HUES48 (cell line): ENCODE data around the gene PCDH7.
A peak's percentile ranks its signal among the peaks of the same experiment; 100 is the strongest.

Experiments
- H3K27ac ChIP-seq: one replicate; pipeline ENCODE4 v1.7.0; 2013; ENCODE audit warnings: low read depth, low read length, inconsistent platforms
- H3K27me3 ChIP-seq: 2 replicates; pipeline ENCODE4 v1.6.1; 2013; ENCODE audit warnings: mild to moderate bottlenecking, low read length; ENCODE audit not compliant: control insufficient read depth, insufficient read depth
- H3K36me3 ChIP-seq: 2 replicates; pipeline ENCODE4 v1.6.1; 2013; ENCODE audit warnings: low read length; ENCODE audit not compliant: control insufficient read depth, insufficient read depth
- H3K4me1 ChIP-seq: 2 replicates; pipeline ENCODE4 v1.6.1; 2013; ENCODE audit warnings: mild to moderate bottlenecking, low read length; ENCODE audit not compliant: control insufficient read depth, insufficient read depth
- H3K4me3 ChIP-seq: 2 replicates; pipeline ENCODE4 v1.5.1; 2013; ENCODE audit warnings: mild to moderate bottlenecking, low read depth, low read length
- H3K9ac ChIP-seq: 2 replicates; pipeline ENCODE4 v1.6.1; 2013; ENCODE audit warnings: mild to moderate bottlenecking, low read depth, low read length, moderate library complexity
- H3K9me3 ChIP-seq: 2 replicates; pipeline ENCODE4 v1.6.1; 2013; ENCODE audit warnings: low read length; ENCODE audit not compliant: control insufficient read depth, insufficient read depth

PCDH7 gene

DNA sequence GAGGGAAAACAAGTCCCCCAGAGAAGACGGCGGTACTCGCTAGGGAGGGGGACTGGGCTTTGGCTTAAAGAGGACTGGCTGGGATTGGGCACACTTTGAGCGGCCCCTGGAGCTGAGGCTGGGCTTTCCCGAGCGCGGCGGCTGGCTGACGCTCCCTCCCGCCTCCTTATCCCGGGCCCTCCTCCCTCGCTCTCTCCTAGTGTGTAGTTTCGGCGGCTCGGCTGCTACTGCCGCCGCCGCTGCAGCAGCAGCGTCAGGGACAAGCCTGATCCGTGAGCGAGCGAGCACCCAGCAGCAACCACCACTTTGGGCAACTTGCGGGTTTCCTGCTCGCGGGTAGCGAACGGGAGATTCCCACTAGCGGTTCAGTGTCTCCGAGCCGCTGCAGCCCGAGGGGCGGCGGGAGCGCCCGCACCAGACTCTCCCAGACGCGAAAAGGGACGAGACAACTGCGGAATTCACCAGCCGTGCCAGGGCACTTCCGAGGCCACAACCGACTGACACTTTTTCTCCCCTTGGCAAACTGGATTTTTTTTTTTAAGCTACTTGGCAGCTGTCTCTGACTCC, 632 bp upstream of the PCDH7 start:
- no peaks in the 10 kb centered on the region for H3K36me3 ChIP-seq
- no peaks in the 10 kb centered on the region for H3K9me3 ChIP-seq
- H3K27ac ChIP-seq, result peak overlapping the region; percentile 68
- peaks cover 46% of the 10 kb centered on the region for H3K27me3 ChIP-seq
- peak overlapping the region; percentile 95 for H3K4me3 ChIP-seq
- H3K9ac ChIP-seq, result peak overlapping the region; percentile 28; the same call in 1 of the 2 replicates
- peaks cover 24% of the 10 kb centered on the region for H3K4me1 ChIP-seq

DNA sequence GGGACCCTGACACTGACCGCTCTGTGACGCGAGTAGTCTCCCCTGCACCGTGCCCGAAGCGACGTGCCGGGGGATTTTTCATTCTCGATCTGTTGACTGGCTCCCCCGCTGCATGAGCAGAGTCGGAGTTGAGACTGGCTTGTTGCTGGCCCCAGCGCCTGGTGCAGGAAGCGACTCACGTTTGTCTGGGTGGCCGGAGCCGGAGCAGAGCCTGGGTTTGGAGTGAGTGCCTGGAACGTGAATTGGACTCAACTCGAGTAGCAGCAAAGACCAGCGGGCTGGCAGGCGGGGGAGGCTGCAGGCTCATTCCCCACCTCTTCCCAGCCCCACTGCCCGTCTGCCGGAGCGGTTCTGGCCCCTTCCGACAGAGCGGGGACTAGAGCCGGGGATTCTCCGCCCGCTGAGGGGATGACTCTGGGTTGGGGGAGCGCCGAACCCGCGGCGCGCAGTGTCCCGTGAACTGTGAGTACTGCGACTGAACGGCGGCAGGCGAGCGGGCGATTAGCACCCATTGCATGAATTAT, 554 bp downstream of the PCDH7 start:
- peak overlapping the region; percentile 95 for H3K4me3 ChIP-seq
- peaks cover 50% of the 10 kb centered on the region for H3K27me3 ChIP-seq
- H3K36me3 ChIP-seq, result no peaks in the 10 kb centered on the region
- H3K27ac ChIP-seq, result peak overlapping the region; percentile 68
- no peak overlapping the region for H3K9ac ChIP-seq
- H3K9me3 ChIP-seq, result no peaks in the 10 kb centered on the region
- peaks cover 33% of the 10 kb centered on the region for H3K4me1 ChIP-seq

DNA sequence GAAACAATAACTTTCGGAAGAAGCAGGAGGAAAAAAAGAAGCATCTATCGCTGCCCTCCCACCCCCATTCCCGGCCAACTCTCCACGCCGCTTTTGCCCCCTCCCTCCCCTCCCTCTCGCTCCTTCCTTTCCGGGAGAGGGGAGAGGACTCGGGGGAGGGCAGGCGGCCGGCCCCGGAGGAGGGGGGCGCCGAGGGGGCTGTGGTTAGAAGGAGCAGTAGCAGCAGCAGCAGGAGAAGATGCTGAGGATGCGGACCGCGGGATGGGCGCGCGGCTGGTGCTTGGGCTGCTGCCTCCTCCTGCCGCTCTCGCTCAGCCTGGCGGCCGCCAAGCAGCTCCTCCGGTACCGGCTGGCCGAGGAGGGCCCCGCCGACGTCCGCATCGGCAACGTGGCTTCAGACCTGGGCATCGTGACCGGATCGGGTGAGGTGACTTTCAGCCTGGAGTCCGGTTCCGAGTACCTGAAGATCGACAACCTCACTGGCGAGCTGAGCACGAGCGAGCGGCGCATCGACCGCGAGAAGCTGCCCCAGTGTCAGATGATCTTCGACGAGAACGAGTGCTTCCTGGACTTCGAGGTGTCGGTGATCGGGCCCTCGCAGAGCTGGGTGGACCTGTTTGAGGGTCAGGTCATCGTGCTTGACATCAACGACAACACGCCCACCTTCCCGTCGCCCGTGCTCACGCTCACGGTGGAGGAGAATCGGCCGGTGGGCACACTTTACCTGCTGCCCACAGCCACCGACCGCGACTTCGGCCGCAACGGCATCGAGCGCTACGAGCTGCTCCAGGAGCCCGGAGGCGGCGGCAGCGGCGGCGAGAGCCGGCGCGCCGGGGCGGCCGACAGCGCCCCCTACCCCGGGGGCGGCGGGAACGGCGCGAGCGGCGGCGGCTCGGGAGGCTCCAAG, 1.3 kb downstream of the PCDH7 start:
- Histone ChIP-seq H3K36me3 (no peaks in the 10 kb centered on the region), H3K9me3 (no peaks in the 10 kb centered on the region), H3K27ac (no peak overlapping the region), H3K4me1 (peaks cover 33% of the 10 kb centered on the region), H3K4me3 (peak overlapping the region; percentile 95), H3K27me3 (peaks cover 50% of the 10 kb centered on the region), H3K9ac (no peak overlapping the region; the same call in 1 of the 2 replicates)

DNA sequence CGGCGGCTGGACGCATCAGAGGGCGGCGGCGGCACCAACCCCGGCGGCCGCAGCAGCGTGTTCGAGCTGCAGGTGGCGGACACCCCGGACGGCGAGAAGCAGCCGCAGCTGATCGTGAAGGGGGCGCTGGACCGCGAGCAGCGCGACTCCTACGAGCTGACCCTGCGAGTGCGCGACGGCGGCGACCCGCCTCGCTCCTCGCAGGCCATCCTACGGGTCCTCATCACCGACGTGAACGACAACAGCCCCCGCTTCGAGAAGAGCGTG, 1.9 kb downstream of the PCDH7 start:
- Histone ChIP-seq H3K4me3 (peak overlapping the region; percentile 95), H3K9me3 (no peaks in the 10 kb centered on the region), H3K36me3 (no peaks in the 10 kb centered on the region), H3K9ac (no peak overlapping the region), H3K27ac (no peak overlapping the region), H3K27me3 (peaks cover 50% of the 10 kb centered on the region), H3K4me1 (peaks cover 37% of the 10 kb centered on the region)

DNA sequence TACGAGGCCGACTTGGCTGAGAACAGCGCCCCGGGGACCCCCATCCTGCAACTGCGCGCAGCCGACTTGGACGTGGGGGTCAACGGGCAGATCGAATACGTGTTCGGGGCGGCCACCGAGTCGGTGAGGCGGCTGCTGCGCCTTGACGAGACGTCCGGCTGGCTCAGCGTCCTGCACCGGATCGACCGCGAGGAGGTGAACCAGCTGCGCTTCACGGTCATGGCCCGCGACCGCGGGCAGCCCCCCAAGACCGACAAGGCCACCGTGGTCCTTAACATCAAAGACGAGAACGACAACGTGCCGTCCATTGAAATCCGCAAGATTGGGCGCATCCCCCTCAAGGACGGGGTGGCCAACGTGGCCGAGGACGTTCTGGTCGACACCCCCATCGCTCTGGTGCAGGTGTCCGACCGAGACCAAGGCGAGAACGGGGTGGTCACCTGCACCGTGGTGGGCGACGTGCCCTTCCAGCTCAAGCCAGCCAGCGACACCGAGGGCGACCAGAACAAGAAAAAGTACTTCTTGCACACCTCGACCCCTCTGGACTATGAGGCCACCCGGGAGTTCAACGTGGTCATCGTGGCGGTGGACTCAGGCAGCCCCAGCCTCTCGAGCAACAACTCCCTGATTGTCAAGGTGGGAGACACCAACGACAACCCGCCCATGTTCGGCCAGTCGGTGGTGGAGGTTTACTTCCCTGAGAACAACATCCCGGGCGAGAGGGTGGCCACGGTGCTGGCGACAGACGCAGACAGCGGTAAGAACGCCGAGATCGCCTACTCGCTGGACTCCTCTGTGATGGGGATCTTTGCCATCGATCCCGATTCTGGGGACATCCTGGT, 2.4 kb downstream of the PCDH7 start:
- Histone ChIP-seq H3K9me3 (no peaks in the 10 kb centered on the region), H3K4me3 (peak overlapping the region; percentile 95), H3K4me1 (peaks cover 42% of the 10 kb centered on the region), H3K36me3 (no peaks in the 10 kb centered on the region), H3K9ac (no peak overlapping the region), H3K27ac (no peak overlapping the region), H3K27me3 (peaks cover 50% of the 10 kb centered on the region)

DNA sequence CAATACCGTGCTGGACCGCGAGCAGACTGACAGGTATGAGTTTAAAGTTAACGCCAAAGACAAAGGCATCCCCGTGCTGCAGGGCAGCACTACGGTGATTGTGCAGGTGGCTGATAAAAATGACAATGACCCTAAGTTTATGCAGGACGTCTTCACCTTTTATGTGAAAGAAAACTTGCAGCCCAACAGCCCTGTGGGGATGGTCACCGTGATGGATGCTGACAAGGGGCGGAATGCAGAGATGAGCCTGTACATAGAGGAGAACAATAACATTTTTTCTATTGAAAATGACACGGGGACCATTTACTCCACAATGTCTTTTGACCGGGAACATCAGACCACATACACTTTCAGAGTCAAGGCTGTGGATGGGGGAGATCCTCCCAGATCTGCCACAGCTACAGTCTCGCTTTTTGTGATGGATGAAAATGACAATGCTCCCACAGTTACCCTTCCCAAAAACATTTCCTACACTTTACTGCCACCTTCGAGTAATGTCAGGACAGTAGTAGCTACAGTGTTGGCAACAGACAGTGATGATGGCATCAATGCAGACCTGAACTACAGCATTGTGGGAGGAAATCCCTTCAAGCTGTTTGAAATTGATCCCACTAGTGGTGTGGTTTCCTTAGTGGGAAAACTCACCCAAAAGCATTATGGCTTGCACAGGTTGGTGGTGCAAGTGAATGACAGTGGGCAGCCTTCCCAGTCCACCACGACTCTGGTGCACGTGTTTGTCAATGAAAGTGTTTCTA, 3.2 kb downstream of the PCDH7 start:
- Histone ChIP-seq H3K36me3 (no peaks in the 10 kb centered on the region), H3K4me3 (peak overlapping the region; percentile 95), H3K4me1 (peaks cover 43% of the 10 kb centered on the region), H3K27me3 (peaks cover 46% of the 10 kb centered on the region), H3K9me3 (no peaks in the 10 kb centered on the region), H3K9ac (no peak overlapping the region), H3K27ac (no peak overlapping the region)

DNA sequence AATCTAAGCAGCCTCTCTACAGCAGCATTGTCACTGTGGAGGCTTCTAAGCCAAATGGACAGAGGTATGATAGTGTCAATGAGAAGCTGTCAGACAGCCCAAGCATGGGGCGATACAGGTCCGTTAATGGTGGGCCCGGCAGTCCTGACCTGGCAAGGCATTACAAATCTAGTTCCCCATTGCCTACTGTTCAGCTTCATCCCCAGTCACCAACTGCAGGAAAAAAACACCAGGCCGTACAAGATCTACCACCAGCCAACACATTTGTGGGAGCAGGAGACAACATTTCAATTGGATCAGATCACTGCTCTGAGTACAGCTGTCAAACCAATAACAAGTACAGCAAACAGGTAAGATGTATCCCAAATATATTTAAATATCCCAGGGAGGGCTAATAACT, 4.1 kb downstream of the PCDH7 start:
- peaks cover 38% of the 10 kb centered on the region for H3K27me3 ChIP-seq
- H3K27ac ChIP-seq, result no peak overlapping the region
- peak overlapping the region; percentile 95 for H3K4me3 ChIP-seq
- H3K4me1 ChIP-seq, result peaks cover 39% of the 10 kb centered on the region
- no peak overlapping the region for H3K9ac ChIP-seq
- H3K9me3 ChIP-seq, result no peaks in the 10 kb centered on the region
- no peaks in the 10 kb centered on the region for H3K36me3 ChIP-seq

DNA sequence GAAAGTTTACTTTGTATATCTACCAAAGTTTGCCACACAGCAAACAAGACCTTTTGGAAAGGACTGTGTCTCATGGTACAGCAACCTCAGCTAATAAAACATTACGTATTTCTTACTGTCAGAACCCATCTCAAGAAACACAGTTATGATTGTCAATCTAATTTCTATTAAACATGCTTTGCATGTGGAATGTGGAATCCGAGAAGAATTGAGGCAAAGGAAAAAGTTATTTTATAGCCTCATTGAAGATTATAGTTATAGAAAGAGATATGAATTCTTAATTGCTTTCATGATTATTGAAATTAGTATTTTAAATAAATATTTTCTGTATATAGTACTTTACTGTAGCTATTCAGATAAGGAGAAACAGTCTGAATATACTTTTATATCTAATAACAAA, 5.4 kb downstream of the PCDH7 start:
- Histone ChIP-seq H3K27me3 (peaks cover 37% of the 10 kb centered on the region), H3K4me3 (peak overlapping the region; percentile 95), H3K9me3 (no peaks in the 10 kb centered on the region), H3K4me1 (peaks cover 39% of the 10 kb centered on the region), H3K36me3 (no peaks in the 10 kb centered on the region), H3K27ac (no peak overlapping the region), H3K9ac (no peak overlapping the region)

DNA sequence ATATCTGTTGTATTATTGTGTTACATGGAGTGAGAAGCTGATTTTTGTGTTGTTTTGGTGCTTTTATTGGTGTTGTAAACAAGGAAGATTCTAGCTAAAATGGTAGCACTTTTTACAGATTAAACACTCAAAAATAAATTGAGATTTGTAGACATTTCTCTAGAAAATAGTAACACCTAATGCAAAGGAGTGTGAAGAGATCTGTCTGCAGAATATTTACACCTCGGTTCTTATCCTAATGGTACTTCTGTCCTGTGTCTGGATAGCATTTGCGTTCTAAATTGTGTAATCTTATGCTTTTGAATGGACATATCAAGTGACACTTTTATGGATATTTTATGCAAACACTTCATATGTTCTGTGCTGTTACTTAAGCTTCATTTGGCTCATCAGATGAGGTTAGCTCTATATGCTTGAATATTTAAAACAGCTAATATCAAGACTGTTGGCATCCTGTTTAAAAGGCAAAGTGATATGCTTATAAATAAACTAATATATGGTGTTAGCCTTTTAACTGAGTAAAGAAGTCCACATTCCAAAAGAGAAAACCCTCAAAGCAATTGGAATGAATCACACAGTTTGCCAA, 6.0 kb downstream of the PCDH7 start:
- no peak overlapping the region for H3K27ac ChIP-seq
- H3K4me1 ChIP-seq, result peaks cover 39% of the 10 kb centered on the region
- H3K27me3 ChIP-seq, result peaks cover 37% of the 10 kb centered on the region
- no peaks in the 10 kb centered on the region for H3K36me3 ChIP-seq
- H3K9me3 ChIP-seq, result no peaks in the 10 kb centered on the region
- H3K9ac ChIP-seq, result no peak overlapping the region
- H3K4me3 ChIP-seq, result peak overlapping the region; percentile 95

DNA sequence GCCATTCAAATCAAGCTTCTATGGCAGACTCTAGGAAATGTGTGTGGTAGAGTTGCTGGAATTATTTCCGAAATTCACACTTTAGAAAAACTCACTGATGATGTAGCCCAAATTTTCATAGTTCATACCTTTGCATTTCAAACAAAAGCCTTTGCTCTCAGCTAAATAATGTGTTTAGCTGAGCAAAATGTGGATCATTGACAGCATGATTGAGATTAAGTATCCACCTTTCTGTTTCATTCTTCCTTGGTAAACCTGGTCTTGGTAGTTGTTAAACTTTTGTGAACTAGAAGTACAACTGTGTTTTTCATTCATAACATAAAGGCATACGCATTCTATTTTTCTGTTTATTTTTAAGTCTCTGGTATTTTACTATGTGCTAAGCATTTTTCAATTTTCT, 7.2 kb downstream of the PCDH7 start:
- Histone ChIP-seq H3K9me3 (no peaks in the 10 kb centered on the region), H3K27me3 (peaks cover 26% of the 10 kb centered on the region), H3K27ac (no peak overlapping the region), H3K9ac (no peak overlapping the region), H3K36me3 (no peaks in the 10 kb centered on the region), H3K4me3 (peak overlapping the region; percentile 21; the same call in 1 of the 2 replicates), H3K4me1 (peaks cover 38% of the 10 kb centered on the region)
